IMR-90 (cell line): ENCODE measurements around the gene C5orf63.

Experiments
- MXI1 ChIP-seq: IDR thresholded peaks from 2 replicates; pipeline ENCODE4 v1.6.1; 2012; ENCODE audit warnings: low read depth, mild to moderate bottlenecking, low read length, moderate library complexity, borderline replicate concordance
- POLR2A ChIP-seq: IDR thresholded peaks from 2 replicates; pipeline ENCODE4 v1.6.1; 2012; ENCODE audit warnings: mild to moderate bottlenecking, low read depth, low read length
- TF ChIP-seq, protein P1 (sequence below): conservative IDR thresholded peaks from 2 replicates; pipeline ENCODE4 v1.5.1; 2012; ENCODE audit warnings: mild to moderate bottlenecking, low read depth, low read length, improper control_type of control experiment
- TF ChIP-seq, protein P2 (sequence below): fragments of 150-350 bp; IDR thresholded peaks from 2 replicates; pipeline ENCODE4 v1.6.1; 2017; ENCODE audit warnings: mild to moderate bottlenecking, antibody characterized with exemption, low read length, low read depth

DNA sequence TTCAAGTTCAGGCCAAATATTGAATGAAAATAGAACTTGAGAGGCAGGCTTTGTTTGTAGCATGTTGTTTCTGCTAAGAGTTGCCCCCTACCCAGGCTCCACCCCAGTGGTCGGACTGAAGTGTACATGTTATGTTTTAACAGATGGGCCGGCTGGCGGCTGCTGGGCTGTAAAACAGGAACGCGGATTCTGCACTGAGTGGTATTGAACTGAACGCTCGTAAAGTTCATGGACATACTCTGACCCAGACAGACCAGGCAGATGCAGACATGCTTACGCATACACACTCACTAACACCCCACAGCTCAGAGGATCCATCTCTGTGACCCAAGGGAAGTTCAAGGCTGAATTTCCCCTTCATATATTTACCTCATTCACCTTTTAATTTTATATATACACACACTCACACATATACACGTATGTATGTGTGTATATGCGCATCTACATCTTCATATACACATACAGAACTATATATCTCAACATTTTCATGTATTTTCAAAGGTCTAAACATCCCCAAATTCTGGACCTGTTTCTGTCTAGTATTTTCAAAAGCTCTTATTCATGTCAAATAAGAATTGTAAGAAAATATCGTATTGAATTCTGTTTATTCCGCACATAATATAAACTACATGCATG lies 44.4 kb downstream of the C5orf63 start:
- TF ChIP-seq POLR2A (no peak), MXI1 (no peak)
- TF ChIP-seq, protein P1, sequence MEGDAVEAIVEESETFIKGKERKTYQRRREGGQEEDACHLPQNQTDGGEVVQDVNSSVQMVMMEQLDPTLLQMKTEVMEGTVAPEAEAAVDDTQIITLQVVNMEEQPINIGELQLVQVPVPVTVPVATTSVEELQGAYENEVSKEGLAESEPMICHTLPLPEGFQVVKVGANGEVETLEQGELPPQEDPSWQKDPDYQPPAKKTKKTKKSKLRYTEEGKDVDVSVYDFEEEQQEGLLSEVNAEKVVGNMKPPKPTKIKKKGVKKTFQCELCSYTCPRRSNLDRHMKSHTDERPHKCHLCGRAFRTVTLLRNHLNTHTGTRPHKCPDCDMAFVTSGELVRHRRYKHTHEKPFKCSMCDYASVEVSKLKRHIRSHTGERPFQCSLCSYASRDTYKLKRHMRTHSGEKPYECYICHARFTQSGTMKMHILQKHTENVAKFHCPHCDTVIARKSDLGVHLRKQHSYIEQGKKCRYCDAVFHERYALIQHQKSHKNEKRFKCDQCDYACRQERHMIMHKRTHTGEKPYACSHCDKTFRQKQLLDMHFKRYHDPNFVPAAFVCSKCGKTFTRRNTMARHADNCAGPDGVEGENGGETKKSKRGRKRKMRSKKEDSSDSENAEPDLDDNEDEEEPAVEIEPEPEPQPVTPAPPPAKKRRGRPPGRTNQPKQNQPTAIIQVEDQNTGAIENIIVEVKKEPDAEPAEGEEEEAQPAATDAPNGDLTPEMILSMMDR, result no peak
- TF ChIP-seq, protein P2, sequence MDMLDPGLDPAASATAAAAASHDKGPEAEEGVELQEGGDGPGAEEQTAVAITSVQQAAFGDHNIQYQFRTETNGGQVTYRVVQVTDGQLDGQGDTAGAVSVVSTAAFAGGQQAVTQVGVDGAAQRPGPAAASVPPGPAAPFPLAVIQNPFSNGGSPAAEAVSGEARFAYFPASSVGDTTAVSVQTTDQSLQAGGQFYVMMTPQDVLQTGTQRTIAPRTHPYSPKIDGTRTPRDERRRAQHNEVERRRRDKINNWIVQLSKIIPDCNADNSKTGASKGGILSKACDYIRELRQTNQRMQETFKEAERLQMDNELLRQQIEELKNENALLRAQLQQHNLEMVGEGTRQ, result no peak
